HCT116 (cell line): ENCODE measurements around the gene RADX. TPM values are rescaled to one million over a fixed set of nuclear protein-coding genes. Genes with fewer than 3 reads are reported as not detected.

Experiments used
- ATAC-seq: fragments of 200-7000 bp; cut with Tn5 transposase; 2 replicates; pipeline ENCODE4 v1.9.1; 2020; ENCODE audit warnings: mild to moderate bottlenecking, moderate library complexity
- BruUV-seq: library from RNA; stranded (reverse); fragments of 400-500 nt; replicated peaks from 2 replicates; lab custom pipeline; 2021; lab: Mats Ljungman, UMichigan
- CTCF ChIA-PET: fragments of 300-600 bp; sonication (Branson Sonifier 250); formaldehyde crosslinking; loops from one replicate; lab custom pipeline; 2021; ENCODE audit warnings: antibody characterized with exemption; lab: Charles Lee
- POLR2A ChIA-PET: fragments of 300-600, 350-600 bp; sonication (Branson Sonifier 250); formaldehyde crosslinking; loops from one replicate; lab custom pipeline; 2021; ENCODE audit warnings: antibody characterized with exemption; lab: Charles Lee
- RAD21 ChIA-PET, 2 experiments: fragments of 300-600 bp; sonication (Branson Sonifier 250); formaldehyde crosslinking; loops; one replicate each; lab custom pipeline; 2023; ENCODE audit warnings: low total read pairs in 2 of 2; ENCODE audit not compliant: uncharacterized antibody in 2 of 2, unreplicated experiment in 2 of 2, low non-redundant PET in 1 of 2; lab: Charles Lee
- DNase-seq: peaks from one replicate; pipeline ENCODE4 v3.0.0-alpha.2; 2010; ENCODE audit warnings: low read depth, low spot score
- H2AFZ ChIP-seq: fragments of 200-600 bp; shearing (Covaris generic), sonication (generic); 2 replicates; pipeline ENCODE4 v1.6.1; 2017; ENCODE audit warnings: low read depth, mixed run types, mixed read lengths, antibody characterized with exemption, low read length; ENCODE audit not compliant: poor library complexity, severe bottlenecking
- H3K27ac ChIP-seq: 2 replicates; pipeline ENCODE4 v1.5.1; 2012; ENCODE audit warnings: low read depth, low read length
- H3K27me3 ChIP-seq: fragments of 200-600 bp; sonication (generic); 2 replicates; pipeline ENCODE4 v1.6.1; 2016; ENCODE audit warnings: mixed run types, low read length, mixed read lengths; ENCODE audit not compliant: insufficient read depth
- H3K36me3 ChIP-seq, 2 experiments: fragments of 200-500 bp in 1 of 2; fragments of 200-600 bp in 1 of 2; sonication (Bioruptor generic) in 1 of 2; sonication (generic) in 1 of 2; 2 replicates each; pipeline versions ENCODE4 v1.5.1 to v1.6.1; 2014 to 2016; ENCODE audit warnings: low read length in 2 of 2, inconsistent platforms in 1 of 2, mixed read lengths in 1 of 2, mixed run types in 1 of 2; ENCODE audit not compliant: insufficient read depth in 2 of 2, control insufficient read depth in 1 of 2
- H3K4me1 ChIP-seq, 2 experiments: fragments of 200-600 bp in 1 of 2; sonication (generic) in 1 of 2; 2 replicates each; pipeline versions ENCODE4 v1.5.1 to v1.6.1; 2012 to 2017; ENCODE audit warnings: low read length in 2 of 2, inconsistent platforms in 1 of 2, mild to moderate bottlenecking in 1 of 2, mixed read lengths in 1 of 2, mixed run types in 1 of 2, moderate library complexity in 1 of 2; ENCODE audit not compliant: insufficient read depth in 2 of 2, control insufficient read depth in 1 of 2
- H3K4me2 ChIP-seq: fragments of 200-600 bp; sonication (generic); 2 replicates; pipeline ENCODE4 v1.6.1; 2017; ENCODE audit warnings: mixed run types, low read length, mixed read lengths
- H3K4me3 ChIP-seq, 2 experiments: fragments of 200-600 bp in 1 of 2; sonication (generic) in 1 of 2; replicated peaks in 1 of 2; 2 replicates each; pipeline ENCODE4 v1.5.1; 2011 to 2016; ENCODE audit warnings: low read length in 2 of 2, control low read depth in 1 of 2, low read depth in 1 of 2, mild to moderate bottlenecking in 1 of 2, mixed read lengths in 1 of 2, mixed run types in 1 of 2
- H3K79me2 ChIP-seq: fragments of 200-600 bp; sonication (generic); 2 replicates; pipeline ENCODE4 v1.6.1; 2017; ENCODE audit warnings: mild to moderate bottlenecking, mixed run types, low read length, moderate library complexity, mixed read lengths; ENCODE audit not compliant: insufficient read depth
- H3K9ac ChIP-seq: fragments of 200-600 bp; sonication (generic); 2 replicates; pipeline ENCODE4 v1.6.1; 2016; ENCODE audit warnings: low read length, mixed read lengths
- H3K9me2 ChIP-seq: fragments of 200-600 bp; sonication (generic), shearing (Covaris generic); 2 replicates; pipeline ENCODE4 v1.6.1; 2017; ENCODE audit warnings: mixed run types, mild to moderate bottlenecking, moderate library complexity; ENCODE audit not compliant: insufficient read depth
- H3K9me3 ChIP-seq, 2 experiments: fragments of 200-500 bp in 1 of 2; fragments of 200-600 bp in 1 of 2; sonication (Bioruptor generic) in 1 of 2; sonication (generic) in 1 of 2; 2 replicates each; pipeline ENCODE4 v1.6.1; 2014 to 2017; ENCODE audit warnings: low read length in 2 of 2, mixed read lengths in 2 of 2, inconsistent platforms in 1 of 2, low read depth in 1 of 2, mild to moderate bottlenecking in 1 of 2, mixed run types in 1 of 2, moderate library complexity in 1 of 2; ENCODE audit not compliant: control insufficient read depth in 1 of 2, insufficient read depth in 1 of 2
- H4K20me1 ChIP-seq: fragments of 200-600 bp; sonication (generic), shearing (Covaris generic); 2 replicates; pipeline ENCODE4 v1.6.1; 2017; ENCODE audit warnings: mixed run types, mild to moderate bottlenecking, moderate library complexity; ENCODE audit not compliant: insufficient read depth
- CEBPB ChIP-seq: IDR thresholded peaks from 2 replicates; pipeline ENCODE4 v1.6.1; 2012; ENCODE audit warnings: low read depth
- ELF1 ChIP-seq: IDR thresholded peaks from 2 replicates; pipeline ENCODE4 v1.6.1; 2012; ENCODE audit warnings: low read depth, borderline replicate concordance
- EZH2 ChIP-seq: fragments of 200-600 bp; sonication (generic); IDR thresholded peaks from 2 replicates; pipeline ENCODE4 v1.6.1; 2017; ENCODE audit warnings: antibody characterized with exemption, mixed run types
- EZH2phosphoT487 ChIP-seq: fragments of 200-600 bp; IDR thresholded peaks from 2 replicates; pipeline ENCODE4 v1.6.1; 2018; ENCODE audit warnings: antibody characterized with exemption, borderline replicate concordance
- POLR2A ChIP-seq: IDR thresholded peaks from 2 replicates; pipeline ENCODE4 v1.7.0; 2011; ENCODE audit warnings: borderline replicate concordance; ENCODE audit not compliant: insufficient read depth, insufficient read length; ENCODE audit errors: extremely low read depth
- SIN3A ChIP-seq: IDR thresholded peaks from 2 replicates; pipeline ENCODE4 v1.6.1; 2012; ENCODE audit warnings: low read depth
- SRF ChIP-seq: IDR thresholded peaks from 2 replicates; pipeline ENCODE4 v1.6.1; 2012; ENCODE audit warnings: low read depth
- intact Hi-C: fragments of 100-400 bp; cut with micrococcal nuclease; formaldehyde crosslinking; loops from 2 replicates; pipeline ENCODE4 v1.10.0; 2022
- total RNA-seq: library from RNA; stranded (reverse); gene quantifications from one replicate; pipeline ENCODE4 v1.2.1, GENCODE V29; 2021; ENCODE audit not compliant: unreplicated experiment
- TF ChIP-seq, protein P1 (sequence below): IDR thresholded peaks from 2 replicates; pipeline ENCODE4 v1.6.1; 2011; ENCODE audit warnings: mild to moderate bottlenecking, low read length, moderate library complexity; ENCODE audit not compliant: insufficient replicate concordance; ENCODE audit errors: extremely low read depth
- TF ChIP-seq, protein P2 (sequence below), 3 experiments: fragments of 200-600 bp in 1 of 3; sonication (generic) in 1 of 3; IDR thresholded peaks in 2 of 3; conservative IDR thresholded peaks in 1 of 3; 2 replicates each; pipeline ENCODE4 v1.5.1; 2012 to 2017; ENCODE audit warnings: low read depth in 2 of 3, low read length in 2 of 3, antibody characterized with exemption in 1 of 3, borderline replicate concordance in 1 of 3, control low read depth in 1 of 3, mild to moderate bottlenecking in 1 of 3, mixed read lengths in 1 of 3, mixed run types in 1 of 3, moderate library complexity in 1 of 3; ENCODE audit not compliant: insufficient read depth in 1 of 3

RADX gene
- total RNA-seq, 1 experiment from 2014 or later, result 8.0 TPM

DNA sequence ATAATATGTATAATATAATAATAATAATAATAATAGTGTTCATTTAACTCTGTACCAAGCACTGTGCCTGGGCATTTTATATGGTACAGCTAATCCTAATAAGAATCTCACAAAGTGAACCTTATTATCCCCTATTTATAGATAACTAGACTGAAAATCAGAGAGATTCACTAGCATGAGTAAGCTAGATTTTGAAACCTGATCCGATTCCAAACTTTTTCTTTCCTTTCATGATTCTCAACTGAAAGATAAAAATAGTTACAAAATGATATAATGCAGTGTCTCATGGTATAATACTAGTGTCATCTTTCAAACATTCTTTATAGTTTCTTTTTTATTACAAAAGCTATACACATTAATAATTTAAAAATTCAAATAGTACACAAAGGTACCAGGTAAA is 58.9 kb downstream of the RADX start:
- ChIA-PET RAD21 (no interaction called here), POLR2A (no interaction called here), CTCF (no interaction called here)
- Histone ChIP-seq H3K4me1 (no peaks in the 10 kb centered on the region), H4K20me1 (no peaks in the 10 kb centered on the region), H3K9me3 (no peaks in the 10 kb centered on the region), H3K4me2 (no peak overlapping the region), H3K9me2 (no peaks in the 10 kb centered on the region), H2AFZ (no peak overlapping the region), H3K36me3 (no peaks in the 10 kb centered on the region), H3K9ac (no peak overlapping the region), H3K27ac (no peak overlapping the region), H3K27me3 (no peaks in the 10 kb centered on the region), H3K4me3 (no peak overlapping the region), H3K79me2 (no peaks in the 10 kb centered on the region)
- no peak for TF ChIP-seq POLR2A
- TF ChIP-seq, protein P1, sequence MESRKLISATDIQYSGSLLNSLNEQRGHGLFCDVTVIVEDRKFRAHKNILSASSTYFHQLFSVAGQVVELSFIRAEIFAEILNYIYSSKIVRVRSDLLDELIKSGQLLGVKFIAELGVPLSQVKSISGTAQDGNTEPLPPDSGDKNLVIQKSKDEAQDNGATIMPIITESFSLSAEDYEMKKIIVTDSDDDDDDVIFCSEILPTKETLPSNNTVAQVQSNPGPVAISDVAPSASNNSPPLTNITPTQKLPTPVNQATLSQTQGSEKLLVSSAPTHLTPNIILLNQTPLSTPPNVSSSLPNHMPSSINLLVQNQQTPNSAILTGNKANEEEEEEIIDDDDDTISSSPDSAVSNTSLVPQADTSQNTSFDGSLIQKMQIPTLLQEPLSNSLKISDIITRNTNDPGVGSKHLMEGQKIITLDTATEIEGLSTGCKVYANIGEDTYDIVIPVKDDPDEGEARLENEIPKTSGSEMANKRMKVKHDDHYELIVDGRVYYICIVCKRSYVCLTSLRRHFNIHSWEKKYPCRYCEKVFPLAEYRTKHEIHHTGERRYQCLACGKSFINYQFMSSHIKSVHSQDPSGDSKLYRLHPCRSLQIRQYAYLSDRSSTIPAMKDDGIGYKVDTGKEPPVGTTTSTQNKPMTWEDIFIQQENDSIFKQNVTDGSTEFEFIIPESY, result no peak
- TF ChIP-seq EZH2, result no peak
- TF ChIP-seq SRF, result no peak
- TF ChIP-seq EZH2phosphoT487, result no peak
- TF ChIP-seq, protein P2, sequence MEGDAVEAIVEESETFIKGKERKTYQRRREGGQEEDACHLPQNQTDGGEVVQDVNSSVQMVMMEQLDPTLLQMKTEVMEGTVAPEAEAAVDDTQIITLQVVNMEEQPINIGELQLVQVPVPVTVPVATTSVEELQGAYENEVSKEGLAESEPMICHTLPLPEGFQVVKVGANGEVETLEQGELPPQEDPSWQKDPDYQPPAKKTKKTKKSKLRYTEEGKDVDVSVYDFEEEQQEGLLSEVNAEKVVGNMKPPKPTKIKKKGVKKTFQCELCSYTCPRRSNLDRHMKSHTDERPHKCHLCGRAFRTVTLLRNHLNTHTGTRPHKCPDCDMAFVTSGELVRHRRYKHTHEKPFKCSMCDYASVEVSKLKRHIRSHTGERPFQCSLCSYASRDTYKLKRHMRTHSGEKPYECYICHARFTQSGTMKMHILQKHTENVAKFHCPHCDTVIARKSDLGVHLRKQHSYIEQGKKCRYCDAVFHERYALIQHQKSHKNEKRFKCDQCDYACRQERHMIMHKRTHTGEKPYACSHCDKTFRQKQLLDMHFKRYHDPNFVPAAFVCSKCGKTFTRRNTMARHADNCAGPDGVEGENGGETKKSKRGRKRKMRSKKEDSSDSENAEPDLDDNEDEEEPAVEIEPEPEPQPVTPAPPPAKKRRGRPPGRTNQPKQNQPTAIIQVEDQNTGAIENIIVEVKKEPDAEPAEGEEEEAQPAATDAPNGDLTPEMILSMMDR (IDR thresholded peaks at IDR 0.05 in 2 of 3, conservative IDR thresholded peaks at IDR 0.05 in 1 of 3; ENCODE audit: borderline replicate concordance in 1 of 3, insufficient read depth in 1 of 3, low read depth in 2 of 3, low read length in 2 of 3), result no peak
- no peak for TF ChIP-seq CEBPB
- no peak for TF ChIP-seq ELF1
- TF ChIP-seq SIN3A, result no peak
- no peak for DNase-seq
- intact Hi-C loops, result no loop called here
- no peak for ATAC-seq
- no TSS peak for BruUV-seq
